Smooth muscle cell (in vitro differentiated cells): ENCODE results near the gene RNF125. TPM values are rescaled to one million over a fixed set of nuclear protein-coding genes. Genes with fewer than 3 reads are reported as not detected.
"Not testable (repeated sequence)": the region's sequence is repeated elsewhere in the genome, so short reads cannot be mapped to it uniquely, and the experiment has no call there.

Experiments used
- DNase-seq: peaks from one replicate; lab custom pipeline; 2025; ENCODE audit not compliant: unreplicated experiment; lab: John Stamatoyannopoulos, UW
- H2AFZ ChIP-seq: fragments of 200-600 bp; sonication (generic); 2 replicates; pipeline ENCODE4 v1.6.0; 2016; ENCODE audit warnings: antibody characterized with exemption, low read depth, mild to moderate bottlenecking
- H3F3A ChIP-seq: fragments of 200-600 bp; sonication (generic); 2 replicates; pipeline ENCODE4 v1.6.0; 2017; ENCODE audit warnings: antibody characterized with exemption, low read depth
- H3K27ac ChIP-seq: fragments of 200-600 bp; sonication (generic); 2 replicates; pipeline ENCODE4 v1.5.1; 2016; ENCODE audit warnings: low read depth, mild to moderate bottlenecking
- H3K27me3 ChIP-seq: fragments of 200-600 bp; sonication (generic); 2 replicates; pipeline ENCODE4 v1.6.1; 2016; ENCODE audit warnings: low read depth, mild to moderate bottlenecking
- H3K36me3 ChIP-seq: fragments of 200-600 bp; sonication (generic); 2 replicates; pipeline ENCODE4 v1.5.1; 2016; ENCODE audit warnings: low read depth
- H3K4me1 ChIP-seq: fragments of 200-600 bp; sonication (generic); 2 replicates; pipeline ENCODE4 v1.5.1; 2016; ENCODE audit warnings: low read depth
- H3K4me2 ChIP-seq: fragments of 200-600 bp; sonication (generic); 2 replicates; pipeline ENCODE4 v1.6.0; 2016; ENCODE audit warnings: mild to moderate bottlenecking
- H3K4me3 ChIP-seq: fragments of 200-600 bp; sonication (generic); 2 replicates; pipeline ENCODE4 v1.5.1; 2016; ENCODE audit warnings: mild to moderate bottlenecking
- H3K79me2 ChIP-seq: fragments of 200-600 bp; sonication (generic); 2 replicates; pipeline ENCODE4 v1.6.0; 2016; ENCODE audit warnings: low read depth, mild to moderate bottlenecking
- H3K9ac ChIP-seq: fragments of 200-600 bp; sonication (generic); 2 replicates; pipeline ENCODE4 v1.6.0; 2016; ENCODE audit warnings: low read depth
- H3K9me3 ChIP-seq: fragments of 200-600 bp; sonication (generic); replicated peaks from 2 replicates; pipeline ENCODE4 v1.5.1; 2016; ENCODE audit warnings: low read depth
- H4K20me1 ChIP-seq: fragments of 200-600 bp; sonication (generic); 2 replicates; pipeline ENCODE4 v1.6.0; 2016; ENCODE audit warnings: low read depth
- CTCF ChIP-seq: fragments of 200-600 bp; sonication (generic); IDR thresholded peaks from 2 replicates; pipeline ENCODE4 v1.5.1; 2017; ENCODE audit warnings: borderline replicate concordance, mild to moderate bottlenecking, antibody characterized with exemption; ENCODE audit not compliant: insufficient read depth, poor library complexity, severe bottlenecking
- WGBS: methylation state at CpG from one replicate; pipeline ENCODE4 v1.1.7; 2016; ENCODE audit warnings: low lambda C conversion rate; 5-methylcytosine and 5-hydroxymethylcytosine counted together
- polyA plus RNA-seq: library from polyadenylated mRNA; unstranded; fragments of >200 nt; fragmentation: Nextera tagmentation; extraction: Ambion mirVana; gene quantifications from 2 replicates; pipeline ENCODE4 v1.2.1, GENCODE V29; 2016
- total RNA-seq: library from RNA; depleted of rRNA; stranded (reverse); fragments of >200 nt; gene quantifications from 2 replicates; pipeline ENCODE4 v1.2.3, GENCODE V29; 2014

The RNF125 gene
- total and polyA plus RNA-seq, 2 experiments from 2014 or later = 0.09 TPM; not detected in 1

DNA sequence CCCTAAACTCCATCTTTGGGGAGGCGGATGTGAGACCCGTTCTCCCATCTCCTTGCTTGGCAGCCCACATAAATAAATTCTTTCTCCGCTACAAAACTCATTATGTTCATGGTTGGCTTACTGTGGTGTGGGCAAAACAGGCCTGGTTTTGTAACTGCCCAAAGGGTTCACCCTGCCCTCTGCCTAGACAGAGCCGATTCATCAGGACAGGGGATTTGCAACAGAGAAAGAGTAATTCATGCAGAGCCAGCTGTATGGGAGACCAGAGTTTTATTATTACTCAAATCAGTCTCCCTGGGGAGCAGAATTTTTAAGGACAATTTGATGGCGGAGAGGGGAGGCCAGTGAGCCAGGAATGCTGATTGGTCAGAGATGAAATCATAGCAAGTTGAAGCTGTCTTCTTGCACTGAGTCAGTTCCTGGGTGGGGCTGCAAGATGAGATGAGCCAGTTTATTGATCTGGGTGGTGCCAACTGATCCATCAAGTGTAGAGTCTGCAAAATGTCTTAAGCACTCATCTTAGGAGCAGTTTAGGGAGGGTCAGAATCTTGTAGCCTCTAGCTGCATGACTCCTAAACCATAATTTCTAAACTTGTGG is 8.4 kb upstream of the RNF125 start:
- no peaks in the 10 kb centered on the region for H3K9me3 ChIP-seq
- 90% methylated on average over 5 of the region's 5 CpGs for WGBS
- no peaks in the 10 kb centered on the region for H3K4me1 ChIP-seq
- no peak overlapping the region for H3K4me2 ChIP-seq
- peaks cover under 1% of the 10 kb centered on the region for H3K27me3 ChIP-seq
- H3K36me3 ChIP-seq = no peaks in the 10 kb centered on the region
- H2AFZ ChIP-seq = no peak overlapping the region
- H3F3A ChIP-seq = no peaks in the 10 kb centered on the region
- no peaks in the 10 kb centered on the region for H3K79me2 ChIP-seq
- DNase-seq = no peak
- TF ChIP-seq CTCF = no peak
- no peak overlapping the region for H3K9ac ChIP-seq
- no peak overlapping the region for H3K27ac ChIP-seq
- H4K20me1 ChIP-seq = no peaks in the 10 kb centered on the region
- no peak overlapping the region for H3K4me3 ChIP-seq

DNA sequence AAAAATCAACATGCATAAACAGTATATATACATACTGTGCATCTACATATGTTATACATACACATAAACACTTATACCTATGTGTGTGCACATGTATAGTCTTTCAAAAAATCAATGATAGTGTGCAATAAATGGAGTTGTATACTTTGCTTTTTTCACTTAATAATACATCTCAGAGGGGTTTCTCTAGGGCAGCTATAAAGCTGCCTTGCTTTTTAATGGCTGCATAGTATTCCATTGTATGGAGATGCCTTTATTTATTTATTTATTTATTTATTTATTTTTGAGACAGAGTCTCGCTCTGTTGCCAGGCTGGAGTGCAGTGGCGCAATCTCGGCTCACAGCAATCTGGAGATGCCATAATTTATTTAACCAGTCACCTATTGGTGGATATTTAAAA is 7.4 kb upstream of the RNF125 start:
- H2AFZ ChIP-seq = no peak overlapping the region
- no peak for DNase-seq
- H3F3A ChIP-seq = no peaks in the 10 kb centered on the region
- H4K20me1 ChIP-seq = no peaks in the 10 kb centered on the region
- WGBS = 95% methylated on average over 3 of the region's 3 CpGs
- no peak overlapping the region for H3K4me2 ChIP-seq
- H3K36me3 ChIP-seq = no peaks in the 10 kb centered on the region
- no peak overlapping the region for H3K4me3 ChIP-seq
- no peaks in the 10 kb centered on the region for H3K79me2 ChIP-seq
- no peak for TF ChIP-seq CTCF
- peaks cover 9% of the 10 kb centered on the region for H3K27me3 ChIP-seq
- H3K9me3 ChIP-seq = no peaks in the 10 kb centered on the region
- no peaks in the 10 kb centered on the region for H3K4me1 ChIP-seq
- H3K9ac ChIP-seq = no peak overlapping the region
- no peak overlapping the region for H3K27ac ChIP-seq

DNA sequence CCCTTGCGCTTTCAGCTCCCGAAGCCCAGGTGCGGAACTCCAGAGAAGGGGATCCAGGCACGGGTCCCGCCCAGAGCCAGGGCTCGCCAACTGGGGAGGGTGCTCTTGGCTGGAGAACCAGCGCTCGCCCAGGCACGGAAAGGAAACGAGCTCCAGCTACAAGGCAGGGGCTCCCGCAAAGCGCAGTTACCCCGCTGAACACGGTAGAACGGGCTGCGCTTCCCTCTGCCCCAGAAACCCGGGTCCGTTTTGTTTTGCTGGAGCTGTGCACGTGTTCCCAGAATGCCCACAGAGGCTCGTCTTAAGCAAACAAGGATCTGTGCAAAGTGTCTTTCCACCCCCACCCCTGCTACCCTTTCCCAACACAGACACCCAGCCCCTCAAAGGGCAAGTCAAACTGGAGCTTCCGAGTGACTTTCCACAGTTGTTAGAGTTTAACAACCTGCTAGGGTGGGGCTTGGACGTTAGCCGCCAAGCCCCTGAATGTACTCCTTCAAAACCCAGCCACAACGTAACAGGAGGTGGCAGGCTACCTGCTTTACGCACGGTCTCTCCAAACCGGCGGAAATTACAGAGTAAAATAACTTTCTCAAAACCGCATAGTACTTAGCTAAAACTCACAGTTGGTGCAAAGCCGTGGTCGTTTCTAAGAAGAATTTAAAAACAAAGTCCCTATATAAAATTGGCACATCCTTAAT is 775 bp downstream of the RNF125 start:
- Histone ChIP-seq H3K4me3 (peak overlapping the region; percentile 56), H3K79me2 (no peaks in the 10 kb centered on the region), H3K9ac (no peak overlapping the region), H4K20me1 (no peaks in the 10 kb centered on the region), H3K4me2 (peak overlapping the region; percentile 95), H3F3A (no peaks in the 10 kb centered on the region), H3K4me1 (no peaks in the 10 kb centered on the region), H3K36me3 (no peaks in the 10 kb centered on the region), H3K27ac (no peak overlapping the region), H3K27me3 (peaks cover 40% of the 10 kb centered on the region), H3K9me3 (no peaks in the 10 kb centered on the region), H2AFZ (peak overlapping the region; percentile 94)
- WGBS = 6% methylated on average over 31 of the region's 31 CpGs
- peak; percentile 6 for DNase-seq
- no peak for TF ChIP-seq CTCF

DNA sequence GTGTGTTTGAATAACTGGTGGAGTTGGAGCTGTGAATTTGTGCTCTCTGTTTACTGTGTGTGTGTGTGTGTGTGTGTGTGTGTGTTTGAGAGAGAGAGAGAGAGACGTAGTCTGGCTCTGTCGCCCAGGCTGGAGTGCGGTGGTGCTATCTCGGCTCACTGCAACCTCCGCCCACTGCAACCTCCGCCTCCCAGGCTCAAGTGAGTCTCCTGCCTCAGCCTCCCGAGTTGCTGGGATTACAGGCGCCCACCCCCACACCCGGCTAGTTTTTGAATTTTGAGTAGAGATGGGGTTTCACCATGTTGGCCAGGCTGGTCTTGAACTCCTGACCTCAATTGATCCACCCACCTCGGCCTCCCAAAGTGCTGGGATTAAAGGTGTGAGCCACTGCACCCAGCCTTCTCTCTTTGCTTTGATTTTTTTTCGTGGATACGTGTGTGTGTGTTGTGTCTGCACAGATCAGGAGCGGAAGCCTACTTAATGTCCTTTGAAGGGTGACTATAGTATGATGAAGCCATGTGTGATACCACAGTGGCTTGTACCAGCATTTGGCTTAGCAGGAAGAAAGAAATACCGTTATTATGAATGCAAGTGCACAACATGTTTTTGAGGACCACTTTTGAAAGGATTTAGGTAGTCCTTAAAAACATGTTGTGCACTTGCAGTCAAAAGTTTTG is 1.5 kb downstream of the RNF125 start:
- H2AFZ ChIP-seq, H4K20me1 ChIP-seq, H3K9ac ChIP-seq, H3K9me3 ChIP-seq, H3K36me3 ChIP-seq, DNase-seq, H3K4me1 ChIP-seq, H3K79me2 ChIP-seq, H3F3A ChIP-seq, H3K27ac ChIP-seq: not testable (repeated sequence)
- H3K4me2 ChIP-seq = peak overlapping the region; percentile 95
- H3K4me3 ChIP-seq = peak overlapping the region; percentile 56
- 70% methylated on average over 14 of the region's 14 CpGs for WGBS
- peaks cover 40% of the 10 kb centered on the region for H3K27me3 ChIP-seq
